ENCODE data around the gene SIM2. TPM values are rescaled to one million over a fixed set of nuclear protein-coding genes. Genes with fewer than 3 reads are reported as not detected.

The SIM2 gene
- total and polyA plus RNA-seq, 8 donors = 1.2 to 1.6 (median 1.4) TPM; not detected in 2

GRCh38 chr21:36693489-36694030 lies 5.4 kb upstream of the SIM2 start:
- H3K4me3 ChIP-seq = no peak overlapping the region
- ATAC-seq = no peak
- H3K27ac ChIP-seq = no peak overlapping the region
- H3K4me1 ChIP-seq = peaks cover 5 to 19% of the 10 kb centered on the region in 2 donors
- peak in 1 of 4 donors; percentile 64 for DNase-seq
- no peaks in the 10 kb centered on the region for H3K9me3 ChIP-seq
- intact Hi-C loops (cut with DNase I) = no loop called here
- H3K27me3 ChIP-seq = peaks cover 88 to 98% of the 10 kb centered on the region in 2 donors
- no peaks in the 10 kb centered on the region for H3K36me3 ChIP-seq
- no peak for TF ChIP-seq CTCF (IDR thresholded peaks at IDR 0.05)

DNA sequence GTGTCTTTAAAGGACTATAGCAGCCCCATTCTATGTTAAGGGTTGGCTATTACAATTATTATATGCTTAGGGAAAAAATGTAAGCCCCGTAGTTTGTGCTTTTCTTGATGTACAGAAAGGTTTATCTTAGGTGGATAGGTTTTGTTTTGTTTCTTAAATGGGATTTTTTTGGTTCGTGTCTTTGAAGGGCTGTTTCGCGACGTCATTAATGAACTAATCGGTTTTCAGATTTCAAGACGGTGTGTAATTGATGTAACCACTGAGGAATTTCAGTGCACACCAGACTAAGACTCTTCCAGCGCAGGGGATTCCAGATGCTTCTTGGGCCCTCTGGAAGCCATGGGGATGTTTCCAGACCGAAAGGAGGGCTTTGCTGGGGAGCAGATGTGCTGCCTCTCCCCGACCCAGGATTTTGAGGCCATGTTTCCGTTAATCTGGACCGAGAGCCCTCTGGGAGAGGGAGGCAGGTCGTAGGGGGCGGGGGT lies 4.8 kb upstream of the SIM2 start:
- H3K4me1 ChIP-seq = peaks cover 9 to 24% of the 10 kb centered on the region in 2 donors
- H3K4me3 ChIP-seq = no peak overlapping the region
- TF ChIP-seq CTCF (IDR thresholded peaks at IDR 0.05) = no peak
- no peaks in the 10 kb centered on the region for H3K9me3 ChIP-seq
- H3K27me3 ChIP-seq = peaks cover 93 to 100% of the 10 kb centered on the region in 2 donors
- no peaks in the 10 kb centered on the region for H3K36me3 ChIP-seq
- ATAC-seq (no peak), DNase-seq (no peak)
- intact Hi-C loops (cut with DNase I) = no loop called here
- H3K27ac ChIP-seq = no peak overlapping the region

DNA sequence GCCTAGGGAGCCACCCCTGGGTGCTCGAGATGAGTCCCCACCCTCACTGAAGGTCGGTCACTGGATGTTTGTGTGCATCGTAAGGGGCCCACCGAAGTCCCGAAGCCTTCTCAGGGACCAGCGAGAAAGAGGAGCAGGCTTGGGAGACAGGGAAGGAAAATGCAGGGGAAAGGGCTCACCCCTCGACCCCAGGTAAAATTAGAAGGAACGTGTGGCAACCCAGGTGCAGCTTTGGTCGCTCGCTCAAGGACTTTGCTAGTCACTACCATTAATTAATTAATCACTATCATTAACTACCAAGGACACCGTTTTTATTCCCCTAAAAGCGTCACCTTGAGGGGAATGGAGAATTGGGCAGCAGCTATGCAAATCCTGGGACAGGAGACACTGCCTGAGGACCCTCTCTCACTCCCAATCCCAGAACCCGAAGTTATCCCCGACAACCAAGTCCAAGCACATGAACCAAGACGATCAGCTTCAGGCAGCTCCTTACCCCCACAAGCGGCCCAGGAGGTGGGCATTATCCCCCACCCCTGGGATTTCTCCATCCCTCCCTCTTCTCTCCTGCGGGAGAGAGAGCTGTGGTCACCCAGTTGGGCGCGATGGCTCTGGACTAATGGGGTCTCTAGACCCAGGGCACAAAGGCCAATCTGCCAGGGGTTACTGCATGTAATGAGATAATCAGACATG lies 4.2 kb upstream of the SIM2 start:
- Histone ChIP-seq H3K27ac (no peak overlapping the region), H3K4me1 (peaks cover 12 to 31% of the 10 kb centered on the region in 2 donors), H3K4me3 (no peak overlapping the region), H3K9me3 (no peaks in the 10 kb centered on the region), H3K36me3 (no peaks in the 10 kb centered on the region), H3K27me3 (peaks cover 99 to 100% of the 10 kb centered on the region in 2 donors)
- no peak for TF ChIP-seq CTCF (IDR thresholded peaks at IDR 0.05)
- intact Hi-C loops (cut with DNase I) = no loop called here
- ATAC-seq = no peak
- DNase-seq = no peak

DNA sequence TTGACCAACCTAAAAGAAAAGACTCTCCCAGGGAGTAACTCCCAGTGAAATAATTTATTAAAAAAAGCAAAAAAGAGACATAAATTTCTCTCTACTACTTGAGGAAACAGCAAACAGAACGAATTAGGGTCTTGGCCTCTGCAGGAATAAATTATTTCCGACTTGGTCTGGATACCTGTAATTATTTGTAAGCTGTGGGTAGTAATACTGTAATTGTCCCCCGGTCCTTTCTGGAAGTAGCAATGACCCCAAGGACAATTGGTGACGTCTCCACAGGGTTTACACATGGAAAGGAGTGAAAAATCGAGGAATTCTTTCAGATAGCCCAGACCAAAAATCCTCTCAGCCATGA lies 3.7 kb upstream of the SIM2 start:
- no peaks in the 10 kb centered on the region for H3K36me3 ChIP-seq
- peaks cover 12 to 36% of the 10 kb centered on the region in 2 donors for H3K4me1 ChIP-seq
- DNase-seq (no peak), ATAC-seq (no peak)
- no peak for TF ChIP-seq CTCF (IDR thresholded peaks at IDR 0.05)
- intact Hi-C loops (cut with DNase I) = no loop called here
- no peaks in the 10 kb centered on the region for H3K9me3 ChIP-seq
- H3K27me3 ChIP-seq = peaks cover 99 to 100% of the 10 kb centered on the region in 2 donors
- no peak overlapping the region for H3K27ac ChIP-seq
- no peak overlapping the region for H3K4me3 ChIP-seq

DNA sequence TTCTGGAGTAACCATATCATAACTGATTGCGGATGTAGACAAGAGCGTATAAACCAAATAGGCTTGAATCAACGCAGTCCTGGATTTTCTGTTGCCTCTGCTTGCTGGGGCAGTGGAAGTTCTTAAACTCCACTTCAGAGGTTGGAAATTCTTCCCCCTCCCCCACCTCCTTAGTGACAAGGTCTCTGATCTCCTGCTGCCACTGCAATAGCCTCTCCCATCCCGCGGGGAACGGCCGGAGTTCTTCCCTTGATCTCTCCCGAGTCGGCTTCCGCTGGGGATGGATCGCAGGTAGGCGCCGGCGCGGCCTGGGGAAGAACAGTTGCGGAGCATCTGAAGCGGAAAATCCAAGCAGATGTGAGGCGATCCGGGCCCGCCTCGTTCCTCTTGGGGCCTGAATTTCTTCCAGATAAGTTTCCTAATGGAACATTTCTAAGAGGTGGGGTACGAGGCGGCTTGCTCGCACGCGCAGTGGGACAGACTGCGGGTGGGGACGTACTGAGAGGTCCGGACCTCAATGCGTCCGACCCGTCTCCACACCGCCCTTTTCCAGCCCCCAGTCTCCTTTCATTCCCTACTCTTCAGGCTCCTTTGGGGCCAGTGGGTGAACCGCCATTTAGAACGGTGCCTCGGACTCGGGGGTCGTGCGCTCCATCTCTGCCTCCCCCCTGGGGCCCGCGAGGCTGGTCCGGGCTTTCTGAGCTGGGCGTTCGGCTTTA lies 3.1 kb upstream of the SIM2 start:
- Histone ChIP-seq H3K4me1 (peaks cover 15 to 42% of the 10 kb centered on the region in 2 donors), H3K36me3 (no peaks in the 10 kb centered on the region), H3K27me3 (peaks cover 99 to 100% of the 10 kb centered on the region in 2 donors), H3K4me3 (no peak overlapping the region), H3K9me3 (no peaks in the 10 kb centered on the region), H3K27ac (no peak overlapping the region)
- intact Hi-C loops (cut with DNase I) = no loop called here
- TF ChIP-seq CTCF (IDR thresholded peaks at IDR 0.05) = no peak
- DNase-seq (no peak), ATAC-seq (no peak)

All from left lung (tissue), 10 donors.